ENCODE measurements around the gene ITGB6.

DNA sequence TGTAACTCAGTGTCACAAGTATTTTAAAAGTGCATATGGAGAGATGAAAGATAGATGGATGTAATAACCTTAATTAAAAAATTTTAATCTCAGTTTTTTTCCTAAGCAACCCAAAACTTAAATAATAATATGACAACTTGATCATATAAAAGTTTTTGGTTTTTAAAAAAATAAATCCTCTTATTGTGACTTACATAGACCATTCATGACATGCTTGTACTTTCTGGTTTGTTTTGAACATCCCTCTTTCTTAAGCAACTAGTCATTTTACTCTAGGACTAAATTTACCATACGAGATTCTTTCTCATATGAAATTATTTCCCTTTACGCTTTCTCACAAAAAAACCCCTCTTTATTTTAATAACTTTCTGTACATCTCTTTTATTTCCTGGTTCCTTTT is 131.2 kb downstream of the ITGB6 start:
- TF ChIP-seq POLR2AphosphoS5 (IDR thresholded peaks at IDR 0.05) (no peak), POLR2A (IDR thresholded peaks at IDR 0.05) (no peak)

Data from stomach (tissue), 4 donors.